ENCODE results near the gene VPS45. TPM values are rescaled to one million over a fixed set of nuclear protein-coding genes. Genes with fewer than 3 reads are reported as not detected.
"Not testable (repeated sequence)": the region's sequence is repeated elsewhere in the genome, so short reads cannot be mapped to it uniquely, and the experiment has no call there.

VPS45 gene
- total RNA-seq, 1 experiment from 2014 or later: 28.2 TPM

- ChIA-PET CTCF (interaction anchor here (0.5 to 2.0 kb wide), 16 partner anchors 11 to 162 kb away, joined by 3 to 13 read pairs (median 5); partner anchors contain the start of gene OTUD7B), POLR2A (interaction anchor here (0.7 to 1.0 kb wide), 2 partner anchors 146 to 616 kb away, joined by 4 to 5 read pairs; no protein-coding TSS in a partner anchor)
- H3K36me3 Mint-ChIP-seq: no peaks in the 10 kb centered on the region
- ATAC-seq: no peak
- DNase-seq (ENCODE audit: low spot score): no peak
- H3K27ac Mint-ChIP-seq: no peak overlapping the region
- TF ChIP-seq ARID4B (CRISPR knock-in tag; IDR thresholded peaks at IDR 0.05; ENCODE audit: borderline replicate concordance) (no peak), SP1 (CRISPR knock-in tag; conservative IDR thresholded peaks at IDR 0.05) (no peak), EMX1 (CRISPR knock-in tag; IDR thresholded peaks at IDR 0.05) (no peak), ZNF396 (CRISPR knock-in tag; IDR thresholded peaks at IDR 0.05; ENCODE audit: borderline replicate concordance) (no peak), NFYB (CRISPR knock-in tag; conservative IDR thresholded peaks at IDR 0.05; ENCODE audit: low read depth) (no peak), SMAD3 (CRISPR knock-in tag; IDR thresholded peaks at IDR 0.05; ENCODE audit: borderline replicate concordance) (no peak), HMGXB4 (CRISPR knock-in tag; IDR thresholded peaks at IDR 0.05) (no peak), ZNF121 (CRISPR knock-in tag; IDR thresholded peaks at IDR 0.05) (no peak), USF1 (CRISPR knock-in tag; IDR thresholded peaks at IDR 0.05) (no peak)
- TF ChIP-seq, protein P1, sequence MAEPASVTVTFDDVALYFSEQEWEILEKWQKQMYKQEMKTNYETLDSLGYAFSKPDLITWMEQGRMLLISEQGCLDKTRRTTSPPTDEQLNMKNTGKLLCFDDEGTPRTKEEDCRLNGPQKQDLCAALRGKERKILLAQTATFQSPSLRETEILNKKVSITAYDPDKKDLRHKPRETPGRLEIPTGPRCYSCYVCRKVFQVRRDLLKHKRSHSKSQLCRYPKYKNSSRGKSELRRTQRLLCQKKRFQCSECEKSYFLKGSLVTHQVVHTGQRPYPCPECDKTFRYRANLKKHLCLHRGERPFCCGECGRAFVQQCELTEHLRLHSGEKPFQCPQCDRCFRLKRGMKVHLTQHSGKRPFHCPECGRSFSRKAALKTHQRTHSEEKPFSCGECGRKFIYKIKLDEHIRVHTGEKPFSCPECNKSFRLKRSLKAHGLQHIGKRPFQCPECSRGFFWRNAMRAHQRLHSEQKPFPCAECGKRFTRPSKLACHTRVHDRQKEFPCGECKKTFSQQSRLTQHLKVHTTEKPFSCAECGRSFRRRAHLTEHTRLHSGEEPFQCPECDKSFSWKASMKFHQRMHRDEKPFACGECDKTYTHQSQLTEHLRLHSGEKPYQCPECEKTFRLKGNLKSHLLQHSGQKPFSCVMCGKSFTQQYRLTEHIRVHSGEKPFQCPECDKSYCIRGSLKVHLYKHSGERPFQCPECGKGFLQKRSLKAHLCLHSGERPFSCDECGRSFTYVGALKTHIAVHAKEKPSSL (CRISPR knock-in tag; conservative IDR thresholded peaks at IDR 0.05): no peak
- TF ChIP-seq, protein P2, sequence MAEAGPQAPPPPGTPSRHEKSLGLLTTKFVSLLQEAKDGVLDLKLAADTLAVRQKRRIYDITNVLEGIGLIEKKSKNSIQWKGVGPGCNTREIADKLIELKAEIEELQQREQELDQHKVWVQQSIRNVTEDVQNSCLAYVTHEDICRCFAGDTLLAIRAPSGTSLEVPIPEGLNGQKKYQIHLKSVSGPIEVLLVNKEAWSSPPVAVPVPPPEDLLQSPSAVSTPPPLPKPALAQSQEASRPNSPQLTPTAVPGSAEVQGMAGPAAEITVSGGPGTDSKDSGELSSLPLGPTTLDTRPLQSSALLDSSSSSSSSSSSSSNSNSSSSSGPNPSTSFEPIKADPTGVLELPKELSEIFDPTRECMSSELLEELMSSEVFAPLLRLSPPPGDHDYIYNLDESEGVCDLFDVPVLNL (CRISPR knock-in tag; IDR thresholded peaks at IDR 0.05; ENCODE audit: borderline replicate concordance, low read depth): no peak
- H3K4me1 Mint-ChIP-seq: peaks cover 7% of the 10 kb centered on the region
- H3K27me3 Mint-ChIP-seq (ENCODE audit: low read depth): no peaks in the 10 kb centered on the region
- H3K4me3 Mint-ChIP-seq: no peak overlapping the region
- H3K9me3 Mint-ChIP-seq: no peaks in the 10 kb centered on the region
Measured at GRCh38 chr1:150049926-150050325, 17.6 kb upstream of the VPS45 start.

DNA sequence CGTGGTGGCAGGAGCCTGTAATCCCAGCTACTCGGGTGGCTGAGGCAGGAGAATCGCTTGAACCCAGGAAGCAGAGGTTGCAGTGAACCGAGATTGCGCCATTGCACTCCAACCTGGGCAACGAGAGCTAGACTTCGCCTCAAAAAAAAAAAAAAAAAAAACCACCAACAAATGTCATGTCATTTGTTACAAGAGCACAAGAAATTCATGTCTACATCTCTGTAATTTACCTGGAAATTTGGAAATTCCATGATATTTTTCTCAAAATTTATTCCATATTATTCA is 16.5 kb upstream of the VPS45 start:
- no peaks in the 10 kb centered on the region for H3K36me3 Mint-ChIP-seq
- ChIA-PET CTCF (interaction anchor here (0.9 to 2.0 kb wide), 10 partner anchors 12 to 146 kb away, joined by 3 to 13 read pairs (median 6); partner anchors contain the start of gene OTUD7B), POLR2A (interaction anchor here (1.0 kb wide), 1 partner anchor 147 kb away, joined by 5 read pairs; no protein-coding TSS in a partner anchor)
- ATAC-seq (no peak), DNase-seq (ENCODE audit: low spot score) (no peak)
- no peak overlapping the region for H3K4me3 Mint-ChIP-seq
- TF ChIP-seq, protein P3, sequence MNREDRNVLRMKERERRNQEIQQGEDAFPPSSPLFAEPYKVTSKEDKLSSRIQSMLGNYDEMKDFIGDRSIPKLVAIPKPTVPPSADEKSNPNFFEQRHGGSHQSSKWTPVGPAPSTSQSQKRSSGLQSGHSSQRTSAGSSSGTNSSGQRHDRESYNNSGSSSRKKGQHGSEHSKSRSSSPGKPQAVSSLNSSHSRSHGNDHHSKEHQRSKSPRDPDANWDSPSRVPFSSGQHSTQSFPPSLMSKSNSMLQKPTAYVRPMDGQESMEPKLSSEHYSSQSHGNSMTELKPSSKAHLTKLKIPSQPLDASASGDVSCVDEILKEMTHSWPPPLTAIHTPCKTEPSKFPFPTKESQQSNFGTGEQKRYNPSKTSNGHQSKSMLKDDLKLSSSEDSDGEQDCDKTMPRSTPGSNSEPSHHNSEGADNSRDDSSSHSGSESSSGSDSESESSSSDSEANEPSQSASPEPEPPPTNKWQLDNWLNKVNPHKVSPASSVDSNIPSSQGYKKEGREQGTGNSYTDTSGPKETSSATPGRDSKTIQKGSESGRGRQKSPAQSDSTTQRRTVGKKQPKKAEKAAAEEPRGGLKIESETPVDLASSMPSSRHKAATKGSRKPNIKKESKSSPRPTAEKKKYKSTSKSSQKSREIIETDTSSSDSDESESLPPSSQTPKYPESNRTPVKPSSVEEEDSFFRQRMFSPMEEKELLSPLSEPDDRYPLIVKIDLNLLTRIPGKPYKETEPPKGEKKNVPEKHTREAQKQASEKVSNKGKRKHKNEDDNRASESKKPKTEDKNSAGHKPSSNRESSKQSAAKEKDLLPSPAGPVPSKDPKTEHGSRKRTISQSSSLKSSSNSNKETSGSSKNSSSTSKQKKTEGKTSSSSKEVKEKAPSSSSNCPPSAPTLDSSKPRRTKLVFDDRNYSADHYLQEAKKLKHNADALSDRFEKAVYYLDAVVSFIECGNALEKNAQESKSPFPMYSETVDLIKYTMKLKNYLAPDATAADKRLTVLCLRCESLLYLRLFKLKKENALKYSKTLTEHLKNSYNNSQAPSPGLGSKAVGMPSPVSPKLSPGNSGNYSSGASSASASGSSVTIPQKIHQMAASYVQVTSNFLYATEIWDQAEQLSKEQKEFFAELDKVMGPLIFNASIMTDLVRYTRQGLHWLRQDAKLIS (CRISPR knock-in tag; IDR thresholded peaks at IDR 0.05; ENCODE audit: borderline replicate concordance): no peak
- no peak for TF ChIP-seq ATF6 (CRISPR knock-in tag; IDR thresholded peaks at IDR 0.05)
- H3K9me3 Mint-ChIP-seq: peaks cover 5% of the 10 kb centered on the region
- H3K27ac Mint-ChIP-seq: no peak overlapping the region
- H3K4me1 Mint-ChIP-seq: peaks cover 7% of the 10 kb centered on the region
- no peaks in the 10 kb centered on the region for H3K27me3 Mint-ChIP-seq (ENCODE audit: low read depth)

DNA sequence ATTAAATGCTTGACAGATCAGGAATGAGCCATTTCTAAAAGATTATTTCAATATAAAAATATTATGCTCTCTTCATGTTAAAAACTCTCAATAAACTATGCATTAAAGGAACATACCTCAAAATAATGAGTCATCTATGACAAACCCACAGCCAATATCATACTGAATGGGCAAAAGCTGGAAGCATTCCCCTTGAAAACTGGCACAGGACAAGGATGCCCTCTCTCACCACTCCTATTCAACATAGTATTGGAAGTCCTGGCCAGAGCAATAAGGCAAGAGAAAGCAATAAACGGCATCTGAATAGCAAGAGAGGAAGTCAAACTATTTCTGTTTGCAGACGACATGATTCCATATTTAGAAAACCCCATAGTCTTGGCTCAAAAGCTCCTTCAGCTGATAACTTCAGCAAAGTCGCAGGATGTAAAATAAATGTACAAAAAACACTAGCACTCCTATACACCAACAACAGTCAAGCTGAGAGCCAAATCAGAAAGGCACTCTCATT is 15.6 kb upstream of the VPS45 start:
- H3K27me3 Mint-ChIP-seq (ENCODE audit: low read depth); H3K36me3 Mint-ChIP-seq; H3K9me3 Mint-ChIP-seq; ATAC-seq; H3K4me3 Mint-ChIP-seq; H3K27ac Mint-ChIP-seq; H3K4me1 Mint-ChIP-seq; DNase-seq (ENCODE audit: low spot score); POLR2A ChIA-PET: not testable (repeated sequence)
- CTCF ChIA-PET: interaction anchor here (2.0 kb wide), 1 partner anchor 11 kb away, joined by 11 read pairs; no protein-coding TSS in a partner anchor

Data from WTC11 (cell line).